HG03060 (cell line): ENCODE measurements around the gene ATF2.

Experiments used
- ATAC-seq: cut with Tn5 transposase; IDR thresholded peaks from one replicate; pipeline ENCODE4 v1.9.1; 2021; ENCODE audit warnings: low read depth, moderate number of reproducible peaks; ENCODE audit not compliant: unreplicated experiment

ATF2 gene

DNA sequence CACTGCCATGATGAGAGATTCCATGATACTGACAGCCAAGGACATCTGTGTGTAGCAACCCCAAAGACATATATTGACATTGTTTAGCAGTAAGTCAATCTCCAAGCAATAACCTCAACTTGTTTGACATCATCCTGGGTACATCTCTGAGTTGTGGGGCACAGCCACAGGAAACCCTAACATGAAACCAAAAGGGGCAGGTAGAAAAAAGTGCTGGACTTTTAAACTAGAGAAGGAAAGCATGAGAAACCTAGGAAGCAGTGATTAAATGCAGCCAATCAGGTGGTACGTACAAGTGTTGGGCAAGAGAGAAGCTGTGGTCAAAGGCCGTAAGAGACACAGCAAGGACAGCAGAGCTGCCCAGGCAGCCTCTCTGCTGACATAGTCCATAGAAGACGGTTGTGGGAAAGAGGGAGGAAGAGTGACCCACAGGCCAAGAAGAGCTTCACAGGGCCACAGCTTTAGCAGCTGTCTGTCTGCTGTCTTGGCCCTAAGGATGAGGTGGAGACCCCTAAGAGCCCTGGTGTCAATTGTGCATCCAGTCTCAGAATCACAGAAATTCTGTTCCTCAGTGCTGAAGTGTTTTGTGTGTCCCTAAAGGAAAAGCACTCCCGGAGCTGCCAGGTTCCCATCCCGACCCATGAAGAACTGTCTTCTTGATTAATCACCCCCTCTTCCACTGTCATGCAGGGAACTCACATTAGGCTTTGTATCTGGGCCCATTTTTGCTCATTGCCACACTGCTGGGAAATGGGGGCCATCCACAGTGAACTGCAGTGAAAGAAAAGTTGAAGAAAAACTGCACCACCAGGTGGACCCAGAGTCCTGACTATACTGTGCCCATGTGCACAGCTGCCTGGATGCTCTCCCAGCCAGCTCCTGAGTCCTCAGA lies 137.4 kb downstream of the ATF2 start:
- ATAC-seq = no peak

DNA sequence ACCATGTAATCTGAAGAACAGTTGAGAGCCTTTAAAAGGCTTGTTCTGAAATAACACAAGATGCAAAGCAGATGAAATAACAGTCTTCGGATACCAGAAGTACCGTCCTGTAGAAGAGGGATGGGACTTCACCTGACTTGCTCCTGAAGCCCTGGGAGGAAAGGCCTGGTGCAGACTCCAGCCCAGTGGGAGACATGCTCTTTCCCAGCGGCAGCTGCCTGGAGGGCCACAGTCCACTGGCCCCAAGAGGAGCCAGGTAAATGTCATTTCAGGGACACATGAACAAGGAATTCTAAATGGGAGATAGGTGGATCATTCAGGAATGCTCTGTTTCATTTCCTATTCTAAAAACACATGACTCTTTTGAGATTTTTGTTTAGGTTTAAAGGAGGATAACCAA lies 140.2 kb downstream of the ATF2 start:
- no peak for ATAC-seq

DNA sequence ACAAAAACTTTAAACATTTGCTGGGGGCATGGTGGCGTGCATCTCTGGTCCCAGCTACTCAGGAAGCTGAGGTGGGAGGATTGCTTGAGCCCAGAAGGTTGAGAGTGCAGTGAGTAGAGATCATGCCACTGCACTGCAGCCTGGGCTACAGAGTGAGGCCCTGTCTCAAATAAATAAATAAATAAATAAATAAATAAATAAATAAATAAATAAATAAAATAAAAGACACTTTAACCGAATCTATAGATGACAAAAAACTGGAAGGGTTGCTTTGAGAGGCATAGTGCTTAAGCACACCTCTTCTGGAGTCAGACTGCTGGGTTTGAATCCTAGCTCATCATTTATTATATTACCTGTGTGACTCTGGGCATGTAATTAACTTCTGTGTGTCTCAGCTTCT lies 141.6 kb downstream of the ATF2 start:
- no peak for ATAC-seq

DNA sequence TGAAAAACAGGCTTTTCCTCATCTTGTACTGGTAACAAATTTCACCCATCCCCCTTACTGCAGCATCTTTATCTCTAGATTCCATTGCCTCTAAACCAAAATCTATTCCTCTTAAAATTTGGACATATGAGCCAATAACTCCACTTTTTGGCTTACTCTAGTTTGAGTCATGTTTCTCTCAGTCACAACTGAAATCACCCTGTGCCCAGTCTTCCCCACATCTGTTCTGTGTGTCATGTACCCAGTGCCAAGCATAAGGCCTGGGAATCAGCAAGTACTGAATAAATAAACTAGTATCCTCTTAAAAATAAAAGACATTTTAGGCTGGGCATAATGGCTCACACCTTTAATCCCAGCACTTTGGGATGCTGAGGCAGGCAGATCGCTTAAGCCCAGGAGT lies 142.1 kb downstream of the ATF2 start:
- ATAC-seq = no peak

DNA sequence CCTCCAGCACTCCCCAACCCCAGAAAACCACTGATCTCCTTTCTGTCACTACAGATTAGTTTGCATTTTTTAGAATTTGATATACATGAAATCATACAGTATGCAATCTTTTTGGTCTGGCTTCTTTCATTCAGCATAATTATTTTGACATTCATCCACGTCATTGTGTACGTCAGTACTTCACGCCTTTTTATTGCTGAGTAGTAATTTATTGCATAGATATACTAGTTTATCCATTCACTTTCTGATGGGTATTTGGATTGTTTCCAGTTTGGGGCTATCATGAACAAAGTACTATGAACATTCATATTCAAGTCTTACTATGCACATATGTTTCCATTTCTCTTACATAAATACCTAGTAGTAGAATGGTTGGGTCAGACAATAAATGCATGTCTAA lies 142.8 kb downstream of the ATF2 start:
- no peak for ATAC-seq

DNA sequence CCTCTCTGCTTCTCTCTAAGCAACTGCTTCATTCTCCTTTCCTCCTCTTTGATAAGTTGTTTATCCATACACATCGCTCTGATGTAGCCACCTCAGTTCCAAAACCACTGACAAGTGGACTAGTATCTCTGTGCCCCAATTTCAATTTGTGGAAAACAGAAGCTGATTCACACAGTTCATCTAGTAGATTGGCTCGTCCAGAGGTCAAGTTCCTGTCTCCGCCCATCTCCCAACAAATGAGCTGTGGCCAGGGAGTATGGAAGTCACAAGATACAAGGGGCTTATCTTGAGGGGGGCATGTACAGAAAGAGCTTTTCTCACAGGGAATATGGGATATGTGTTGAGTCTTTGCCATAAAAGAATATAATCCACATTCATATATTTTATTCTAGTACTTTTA lies 145.1 kb downstream of the ATF2 start:
- ATAC-seq = no peak
